Dermis blood vessel endothelial cell (primary cell): ENCODE results near the gene NOL4L. TPM values are rescaled to one million over a fixed set of nuclear protein-coding genes. Genes with fewer than 3 reads are reported as not detected.

Source experiments
- DNase-seq: peaks from one replicate; pipeline ENCODE4 v3.0.0; 2010
- total RNA-seq: library from RNA; depleted of rRNA; stranded (reverse); fragments of >200 nt; gene quantifications from 2 replicates; pipeline ENCODE4 v1.2.3, GENCODE V29; 2014

The NOL4L gene
- total RNA-seq, 1 donor from 2014 or later, result 15.8 TPM

DNA sequence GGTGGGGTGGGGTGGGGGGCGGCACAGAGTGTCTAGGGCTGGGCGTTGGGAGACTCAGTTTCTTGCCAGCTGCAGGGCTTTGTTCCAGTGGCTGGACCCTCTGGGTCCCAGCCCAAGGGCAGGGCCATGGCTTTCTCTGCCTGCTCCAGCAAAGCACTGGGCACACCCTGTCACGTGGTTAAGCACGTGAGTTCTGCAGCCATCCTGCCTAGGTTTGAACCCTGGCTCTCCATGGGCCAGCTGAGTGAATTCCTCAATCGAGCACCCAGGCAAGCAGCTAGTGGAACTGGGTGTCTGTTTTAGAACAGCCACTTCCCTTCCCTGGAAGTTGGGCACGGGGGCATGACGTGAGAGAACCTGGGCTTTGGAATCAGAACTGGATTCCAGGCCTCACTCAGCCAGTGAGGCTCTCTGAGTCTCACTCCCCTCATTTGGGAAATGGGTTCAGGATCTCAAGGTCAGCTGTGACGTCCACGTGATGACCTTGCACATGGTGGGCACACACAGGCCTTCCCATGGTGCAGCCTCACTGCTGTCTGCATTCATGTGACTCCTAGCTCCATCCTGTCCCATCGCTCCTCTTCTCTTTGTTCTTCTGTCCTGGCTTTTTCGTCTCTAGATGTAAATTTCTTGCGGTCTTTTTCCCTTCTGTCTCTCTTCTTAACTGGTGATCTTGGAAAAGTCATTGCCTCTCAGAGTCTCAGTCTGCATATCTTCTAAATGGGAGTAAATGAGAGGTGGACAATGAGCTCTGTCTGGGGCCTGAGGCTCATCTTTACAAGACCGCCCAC, 45.9 kb downstream of the NOL4L start:
- no peak for DNase-seq

DNA sequence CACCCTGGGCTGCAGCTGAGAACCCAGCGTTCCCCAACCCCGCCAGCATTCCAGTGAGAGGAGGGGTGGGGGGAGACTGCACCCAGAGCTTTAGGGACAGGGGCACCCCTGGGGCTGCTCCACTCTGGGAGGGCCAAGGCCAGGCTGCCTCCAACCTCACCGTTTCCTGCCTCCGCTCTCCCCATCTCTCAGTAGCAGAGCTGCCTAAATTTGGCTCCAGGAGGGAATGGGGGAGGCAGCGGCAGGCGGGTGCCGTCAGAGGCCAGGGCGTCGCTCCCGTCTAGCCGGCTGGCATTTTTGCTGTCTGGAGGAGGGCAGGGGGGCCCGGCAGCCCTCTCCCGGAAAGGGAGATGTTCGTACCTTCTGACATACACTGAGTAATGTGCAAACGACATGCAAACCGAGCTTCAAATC, 46.6 kb downstream of the NOL4L start:
- no peak for DNase-seq

DNA sequence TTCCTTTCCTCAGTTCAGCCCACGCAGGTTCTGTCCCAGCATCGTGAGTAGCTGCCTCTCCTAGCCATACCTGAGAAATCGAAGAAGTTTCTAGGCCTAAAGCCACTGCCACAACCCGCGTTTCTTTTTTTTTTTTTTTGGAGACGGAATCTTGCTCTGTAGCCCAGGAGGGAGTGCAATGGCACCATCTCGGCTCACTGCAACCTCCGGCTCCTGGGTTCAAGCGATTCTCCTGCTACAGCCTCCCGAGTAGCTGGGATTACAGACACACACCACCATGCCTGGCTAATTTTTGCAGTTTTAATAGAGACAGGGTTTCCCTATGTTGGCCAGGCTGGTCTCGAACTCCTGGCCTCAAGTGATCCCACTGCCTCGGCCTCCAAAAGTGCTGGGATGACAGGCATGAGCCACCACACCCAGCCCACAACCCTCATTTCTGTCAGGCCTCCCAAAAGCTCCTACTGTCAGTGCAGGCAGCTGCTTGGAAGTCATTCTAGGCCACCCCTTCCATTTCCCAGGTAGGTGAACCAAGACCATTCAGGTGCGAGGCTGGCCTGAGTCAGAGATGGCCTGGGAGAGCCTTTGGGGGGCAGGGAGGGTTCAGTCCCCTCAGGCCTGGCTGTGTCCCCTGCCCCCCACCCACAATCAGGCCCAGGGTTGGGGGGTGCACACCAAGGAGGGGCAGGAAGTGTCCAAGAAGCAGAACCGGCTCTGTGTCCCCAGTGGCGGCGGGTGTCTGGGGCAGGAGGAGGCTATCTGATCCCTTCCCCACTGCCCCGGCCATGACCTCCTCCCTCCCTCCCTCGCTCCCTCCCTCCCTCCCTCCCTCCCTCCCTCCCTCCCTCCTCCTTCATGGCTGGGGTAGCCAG, 47.2 kb downstream of the NOL4L start:
- DNase-seq, result no peak

GRCh38 chr20:32536851-32537656, 48.1 kb downstream of the NOL4L start:
- DNase-seq, result no peak

- peak; percentile 42 for DNase-seq
Observed at GRCh38 chr20:32535953-32536823, 48.9 kb downstream of the NOL4L start.

GRCh38 chr20:32535316-32535952, 49.7 kb downstream of the NOL4L start:
- DNase-seq, result no peak

DNA sequence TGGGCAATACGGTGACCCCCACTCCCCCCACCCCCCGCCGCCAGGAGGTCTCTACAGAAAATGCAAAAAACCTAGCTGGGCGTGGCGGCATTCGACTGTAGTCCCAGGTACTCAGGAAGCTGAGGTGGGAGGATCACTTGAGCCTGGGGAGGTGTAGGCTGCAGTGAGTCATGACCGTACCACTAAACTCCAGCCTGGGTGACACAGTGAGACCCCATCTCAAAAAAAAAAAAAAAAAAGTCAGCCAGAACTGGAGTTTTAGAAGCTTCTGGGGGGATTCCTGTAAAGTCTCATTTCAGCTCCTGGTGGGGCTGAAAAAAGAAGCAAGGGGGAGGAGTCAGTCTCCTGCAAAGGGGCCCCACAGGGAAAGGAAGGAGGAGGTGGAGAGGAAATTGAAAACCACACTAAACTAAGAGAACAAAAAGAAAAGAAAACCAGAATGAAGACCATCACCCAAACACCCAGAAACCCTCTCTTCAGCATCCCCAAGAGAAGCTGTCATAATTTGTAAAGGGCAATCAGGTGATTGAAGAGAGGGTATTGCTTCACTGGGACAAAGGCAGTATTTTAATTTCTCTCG, 50.4 kb downstream of the NOL4L start:
- DNase-seq, result no peak

DNA sequence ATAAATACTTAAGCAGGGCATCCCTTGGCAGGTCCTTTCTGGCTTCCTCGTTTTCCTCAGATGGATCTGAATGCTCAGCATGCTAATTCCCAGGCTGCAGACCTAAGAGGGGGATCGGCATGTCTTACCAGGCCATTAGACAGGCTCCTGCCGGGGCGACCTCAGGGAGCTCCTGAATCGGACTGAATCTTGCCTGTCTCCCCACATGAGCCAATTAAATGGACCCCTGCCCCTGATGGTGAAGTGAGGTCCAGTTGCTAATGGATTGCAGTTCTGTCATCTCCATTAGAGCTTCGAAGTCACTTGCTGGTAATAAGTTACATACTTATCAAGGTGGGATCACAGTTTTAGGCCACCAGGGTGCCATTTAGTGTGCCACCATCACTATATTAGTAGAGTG, 51.4 kb downstream of the NOL4L start:
- DNase-seq, result no peak

GRCh38 chr20:32532246-32532645, 52.9 kb downstream of the NOL4L start:
- no peak for DNase-seq

- no peak for DNase-seq
Observed at GRCh38 chr20:32528905-32529670, 56.0 kb downstream of the NOL4L start.

DNA sequence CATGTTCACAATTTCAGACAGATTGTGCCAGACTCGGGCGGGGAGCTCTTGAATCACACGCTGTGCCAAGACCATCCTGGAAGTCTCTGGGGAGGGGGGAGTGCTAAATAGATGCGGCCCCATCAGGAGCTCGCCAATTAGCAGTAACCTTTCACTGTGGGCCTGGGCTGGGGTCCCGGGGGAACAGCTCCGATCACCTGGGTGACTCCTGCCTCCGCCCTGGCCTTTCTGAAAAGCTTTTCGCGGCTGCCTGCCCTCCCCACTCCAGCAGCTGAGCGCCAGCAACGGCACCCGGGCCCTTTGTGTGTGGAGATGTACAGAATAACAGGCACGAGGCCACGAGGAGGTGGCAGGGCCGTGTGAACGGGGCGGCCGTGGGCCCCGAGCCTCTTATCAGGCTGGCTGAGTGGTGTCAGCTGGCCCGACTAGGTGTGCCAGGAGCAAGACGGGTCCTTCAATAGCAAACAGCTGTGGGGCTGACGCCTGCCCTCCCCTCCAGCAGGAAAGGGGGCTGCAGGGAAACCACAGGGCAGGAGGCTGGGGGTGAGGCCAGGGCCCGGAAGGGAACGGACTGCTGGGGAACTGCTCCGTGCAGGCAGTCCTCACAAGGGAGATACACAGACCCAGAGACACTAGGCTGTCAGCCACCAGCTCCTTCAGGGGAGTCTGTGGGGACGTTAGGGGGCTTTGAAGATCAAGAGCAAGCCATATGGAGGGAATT, 56.8 kb downstream of the NOL4L start:
- no peak for DNase-seq

DNA sequence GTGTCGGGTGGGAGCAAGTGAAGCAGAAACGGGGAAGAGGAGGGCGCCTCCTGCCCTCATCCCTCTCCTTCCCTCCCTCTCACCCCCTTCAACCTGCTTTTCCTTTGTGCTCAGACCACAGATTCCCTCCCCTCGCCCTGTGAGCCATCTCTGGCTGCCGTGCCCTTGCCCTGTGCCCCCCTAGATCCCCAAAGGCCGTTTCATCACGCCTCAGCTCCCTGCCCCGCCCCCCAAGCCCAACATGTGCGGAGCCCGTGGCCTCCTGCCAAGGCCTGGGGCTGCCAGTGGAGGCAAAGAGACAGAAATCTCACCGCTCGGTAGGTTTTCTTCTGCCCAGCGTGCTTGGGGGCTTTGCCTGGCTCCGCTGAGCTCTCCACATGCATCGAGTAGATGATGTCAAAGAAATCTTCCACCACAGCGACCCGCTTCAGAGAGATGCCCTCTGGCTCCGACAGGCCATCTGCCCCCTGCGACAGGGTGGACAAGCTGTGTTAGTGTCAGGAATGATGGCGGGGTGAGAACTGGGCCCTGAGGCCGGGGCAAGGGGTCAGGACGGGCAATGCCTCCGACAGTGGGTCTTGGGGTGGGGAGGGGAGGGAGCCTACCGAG, 57.6 kb downstream of the NOL4L start:
- no peak for DNase-seq

GRCh38 chr20:32527052-32527446, 58.1 kb downstream of the NOL4L start:
- no peak for DNase-seq

- no peak for DNase-seq
Observed at GRCh38 chr20:32526541-32526940, 58.6 kb downstream of the NOL4L start.

DNA sequence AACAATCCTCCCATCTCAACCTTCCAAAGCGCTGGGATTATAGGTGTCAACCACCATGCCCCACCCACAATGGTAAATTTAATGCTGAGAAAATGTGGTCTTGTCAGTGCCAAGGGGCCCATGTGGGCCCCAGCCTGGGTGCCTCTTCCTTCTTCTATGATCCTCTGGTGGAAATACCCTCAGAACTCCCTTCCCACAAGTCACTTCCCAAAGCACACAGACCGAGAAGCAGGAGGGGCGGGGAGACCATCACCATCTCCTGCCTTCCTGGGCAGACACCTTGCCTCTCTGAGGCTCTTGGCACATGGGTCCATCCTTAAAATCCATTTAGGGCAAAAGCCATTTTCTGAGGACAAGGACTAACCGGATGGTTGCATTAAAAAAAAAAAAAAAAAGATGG, 59.0 kb downstream of the NOL4L start:
- no peak for DNase-seq

DNA sequence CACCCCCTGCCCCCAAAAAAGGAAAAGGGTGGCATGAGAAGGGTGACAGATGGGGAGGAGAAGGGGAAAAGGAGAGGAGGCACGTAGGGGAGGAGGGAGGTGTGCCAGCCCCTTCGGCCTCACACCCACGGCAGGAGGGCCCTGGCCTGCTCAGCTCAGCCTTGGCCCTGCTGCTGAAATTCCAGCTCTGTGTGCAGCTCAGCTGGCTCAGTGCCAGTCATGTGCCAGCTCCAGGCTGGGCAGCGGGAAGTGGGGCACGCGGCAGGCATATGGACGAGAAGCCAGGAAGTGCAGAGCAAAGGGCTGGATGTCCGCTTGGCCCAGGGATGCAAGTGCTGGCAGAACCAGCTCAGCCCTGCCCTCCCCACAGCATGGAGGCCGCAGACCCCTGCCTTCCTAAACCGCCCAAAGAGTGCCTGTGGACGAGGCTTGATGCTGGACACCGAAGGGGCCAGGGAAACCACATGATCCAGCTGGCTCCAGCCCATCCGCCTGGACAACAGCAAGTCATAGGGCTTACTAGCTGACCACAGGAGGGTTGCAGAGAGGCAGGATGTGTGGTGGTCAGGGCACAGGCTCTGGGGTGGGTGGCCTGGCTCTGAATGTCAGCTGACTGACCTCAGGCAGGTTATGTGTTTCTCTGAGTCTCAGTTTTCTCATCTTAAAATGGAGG, 60.2 kb downstream of the NOL4L start:
- peak; percentile 47 for DNase-seq

GRCh38 chr20:32523613-32524213, 61.4 kb downstream of the NOL4L start:
- DNase-seq, result no peak
